ENCODE measurements around the gene STEAP3.

Gene STEAP3

DNA sequence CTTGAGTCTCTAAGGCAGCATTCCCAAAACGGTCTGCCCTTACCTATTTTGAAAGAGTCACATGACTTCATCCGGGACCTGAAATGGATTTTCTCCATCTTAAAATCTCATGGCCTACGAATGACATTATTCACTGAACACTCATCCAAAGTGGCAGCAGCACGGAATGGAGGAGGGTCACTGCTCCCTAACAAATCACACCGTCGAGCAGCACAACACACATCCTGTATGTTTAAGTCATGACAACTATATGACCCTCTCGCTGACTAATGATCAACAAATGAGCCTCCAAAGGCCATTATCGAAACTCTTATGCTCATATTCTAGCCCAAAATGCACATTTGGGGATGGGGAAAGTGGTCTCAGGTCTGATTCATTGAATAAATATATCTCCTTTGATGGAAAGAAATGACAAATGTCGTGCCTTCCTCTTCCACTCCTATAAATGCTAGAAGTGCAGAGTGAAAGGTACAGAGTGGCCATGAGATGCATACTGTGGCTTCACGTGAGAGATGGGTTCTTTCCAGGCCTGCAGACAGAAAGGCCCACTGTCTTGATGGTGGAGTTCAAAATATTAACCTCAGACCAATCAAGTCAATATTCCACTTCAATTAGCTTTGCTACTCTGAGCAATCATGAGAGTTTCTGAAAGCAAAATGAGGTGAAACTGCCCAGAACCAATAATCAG is 72.2 kb downstream of the STEAP3 start:
- no peak for DNase-seq

DNA sequence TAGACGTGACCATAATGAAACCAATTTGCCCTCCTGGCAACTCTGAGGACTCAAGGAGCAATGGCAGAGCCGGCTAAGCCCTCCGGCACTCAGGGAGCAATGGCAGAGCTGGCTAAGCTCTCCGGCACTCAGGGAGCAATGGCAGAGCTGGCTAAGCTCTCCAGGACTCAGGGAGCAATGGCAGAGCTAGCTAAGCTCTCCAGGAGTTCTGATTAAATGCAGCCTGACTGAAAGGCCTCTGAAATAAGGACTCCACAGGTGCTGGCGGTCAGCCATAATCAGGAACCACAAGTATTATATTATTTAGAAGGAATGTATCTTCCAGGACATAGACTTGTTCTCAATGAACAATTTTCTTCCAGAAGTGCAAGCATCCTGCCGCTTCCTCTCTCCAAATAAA is 77.8 kb downstream of the STEAP3 start:
- DNase-seq, result no peak

DNA sequence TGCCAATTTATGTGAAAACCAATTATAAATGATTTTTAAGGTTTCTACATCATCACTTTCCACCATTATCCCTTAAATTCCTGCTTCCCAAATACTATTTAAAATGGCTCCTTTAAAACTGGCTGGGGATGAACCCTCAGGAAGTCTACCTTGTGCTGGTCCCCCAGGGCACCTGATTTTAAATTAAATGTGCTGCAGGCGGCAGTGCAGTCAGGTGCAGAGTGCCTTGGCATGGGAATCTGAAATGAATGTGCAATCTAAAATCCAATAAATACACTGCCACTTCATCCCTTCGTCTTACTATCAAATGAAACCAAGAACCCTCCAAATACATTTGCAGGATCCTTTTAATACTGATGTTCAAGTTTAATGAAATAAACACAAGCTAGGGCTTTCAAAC is 81.2 kb downstream of the STEAP3 start:
- no peak for DNase-seq

DNA sequence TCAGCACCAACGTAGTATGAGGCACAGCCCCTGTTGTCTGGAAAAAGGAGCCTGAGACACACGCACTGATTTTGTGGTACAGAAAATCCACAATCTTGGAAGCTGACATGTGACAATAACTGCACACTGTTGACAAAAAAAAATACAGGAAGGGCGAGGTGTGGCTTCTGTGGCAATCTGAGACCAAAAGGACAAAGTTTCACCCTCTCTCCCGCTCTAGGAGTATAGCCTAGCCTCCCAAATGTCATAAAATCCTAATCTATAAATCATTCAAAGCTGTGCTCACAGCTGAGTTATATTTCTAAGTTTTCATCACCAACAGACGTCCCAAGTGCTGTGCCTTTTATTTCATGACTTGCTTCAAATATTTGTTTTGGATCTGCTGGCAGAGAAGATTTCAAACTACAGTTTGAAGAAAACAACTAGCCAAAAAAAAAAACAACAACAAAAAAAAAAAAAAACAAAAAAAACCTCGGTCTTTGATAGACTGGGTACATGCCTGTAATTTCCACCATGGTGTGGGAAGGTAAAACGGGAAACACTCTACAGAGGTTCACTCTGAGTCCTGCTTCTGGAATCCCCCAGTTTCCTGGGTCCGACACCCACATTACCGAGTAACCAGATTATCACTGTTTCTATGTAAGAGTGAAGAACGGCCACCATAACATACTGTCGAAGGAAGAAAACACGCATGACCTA is 82.0 kb downstream of the STEAP3 start:
- no peak for DNase-seq

DNA sequence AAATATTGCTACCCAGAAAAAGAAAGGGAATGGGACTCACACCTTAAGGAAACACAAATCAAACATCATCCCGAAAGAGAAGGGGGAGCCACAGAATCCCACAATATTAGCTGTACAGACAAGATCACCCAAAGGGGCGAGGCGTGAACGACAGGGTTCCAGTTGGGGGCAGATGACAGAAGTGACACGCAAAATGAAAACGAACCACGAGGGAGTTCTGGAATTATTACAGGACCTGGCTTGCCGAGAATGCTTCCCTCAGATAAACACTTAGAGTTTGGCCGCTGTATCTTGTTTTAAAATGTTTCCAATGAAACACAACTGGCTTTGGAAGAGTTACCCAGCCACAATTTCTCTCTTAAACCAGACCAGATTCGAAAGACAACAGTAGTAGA is 82.6 kb downstream of the STEAP3 start:
- DNase-seq, result no peak

DNA sequence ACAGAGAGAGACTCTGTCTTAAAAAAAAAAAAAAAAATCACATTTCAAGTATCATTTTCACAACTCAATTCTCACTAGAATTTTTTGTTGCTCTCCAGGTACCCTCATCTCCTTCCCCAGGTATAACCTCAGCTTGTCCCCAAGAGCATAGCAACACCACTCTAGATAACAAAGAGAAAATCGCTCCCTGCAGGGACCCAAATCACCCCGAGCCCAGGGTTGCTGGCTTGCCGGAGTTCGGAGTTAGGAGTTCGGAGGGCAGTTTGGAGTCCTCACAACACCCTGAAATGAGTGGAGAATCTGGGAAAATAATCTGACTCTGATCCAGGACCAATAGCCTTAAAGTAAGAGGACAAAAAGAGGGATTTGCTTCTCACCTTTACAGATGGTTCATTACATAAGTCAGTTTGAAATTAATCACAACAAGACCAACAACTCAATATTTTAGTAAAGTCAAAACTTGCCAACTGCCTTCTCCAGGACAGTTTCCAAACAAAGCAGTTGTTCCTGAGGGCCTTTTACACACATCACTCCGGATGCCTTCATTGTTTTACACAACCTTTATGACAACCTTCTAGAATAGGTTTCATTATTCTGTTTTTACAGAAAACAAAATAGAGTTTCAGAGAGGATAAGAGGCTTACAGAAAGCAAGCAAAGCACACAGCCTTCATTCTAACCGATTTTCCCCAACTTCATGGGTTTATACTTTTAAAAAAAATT is 83.9 kb downstream of the STEAP3 start:
- no peak for DNase-seq

DNA sequence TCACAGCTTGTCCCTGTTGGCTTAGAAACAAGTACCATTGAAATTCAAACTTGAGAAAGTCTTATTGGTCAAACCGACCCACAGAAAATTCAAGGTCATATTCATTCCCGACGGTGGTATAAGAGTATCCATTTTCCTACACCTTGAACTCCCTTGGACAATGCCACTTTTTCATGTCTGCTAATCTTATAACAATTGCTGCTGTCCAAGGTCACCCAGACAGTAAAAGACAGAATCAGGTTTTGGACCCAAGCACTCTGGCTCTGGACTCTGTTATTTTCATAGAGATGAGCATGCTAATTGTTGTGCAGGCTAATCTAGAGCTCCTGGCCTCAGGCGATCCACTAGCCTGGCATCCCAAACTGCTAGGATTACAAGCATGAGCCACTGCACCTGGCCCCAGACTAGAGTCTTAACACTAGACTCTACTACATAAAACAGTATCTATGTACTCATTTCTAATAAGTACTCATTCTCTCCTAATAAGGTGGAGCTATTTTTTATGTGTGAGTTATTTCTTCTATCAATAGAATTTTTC is 85.2 kb downstream of the STEAP3 start:
- no peak for DNase-seq

DNA sequence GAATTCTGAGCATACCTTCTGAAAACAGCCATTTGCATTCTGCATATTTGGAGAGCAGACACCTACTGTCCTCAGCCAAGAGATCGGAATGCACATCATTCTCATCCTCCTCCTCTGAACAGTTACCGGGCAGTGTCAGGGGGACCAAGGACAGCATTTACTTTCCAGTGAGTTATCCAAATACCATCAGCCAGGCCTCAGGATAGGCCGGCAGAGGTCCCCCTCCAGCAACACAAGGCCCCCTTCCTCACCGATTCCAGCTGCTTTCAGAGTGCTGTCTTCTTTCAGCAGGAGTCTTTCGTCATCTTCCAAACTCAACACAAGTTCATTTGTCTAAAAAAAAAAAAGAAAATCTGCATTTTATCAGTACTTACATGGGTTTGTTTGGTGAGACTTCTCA is 87.7 kb downstream of the STEAP3 start:
- no peak for DNase-seq

DNA sequence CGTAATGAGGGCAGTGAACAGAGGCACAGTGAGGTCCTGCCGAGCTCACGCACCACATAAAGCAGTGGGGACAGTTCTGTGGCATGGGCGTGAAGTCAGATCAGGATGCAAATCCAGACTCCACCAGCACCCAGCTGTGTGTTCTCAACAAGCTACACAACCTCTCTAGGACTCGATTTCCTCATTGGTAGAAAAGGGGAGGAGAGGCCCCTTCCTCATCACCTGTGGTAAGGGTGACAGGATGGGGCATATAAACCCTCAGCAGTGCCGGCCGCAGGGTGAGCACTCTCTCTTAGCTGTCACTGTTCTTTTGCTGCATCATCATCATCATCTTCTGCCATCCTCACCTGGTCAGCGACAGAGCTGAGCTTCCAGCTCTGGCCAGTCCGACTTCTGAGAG is 88.2 kb downstream of the STEAP3 start:
- no peak for DNase-seq
